K562 (cell line): Measurements from ENCODE around the gene OSBPL3. TPM values are rescaled to one million over a fixed set of nuclear protein-coding genes. Genes with fewer than 3 reads are reported as not detected.
A peak's percentile ranks its signal among the peaks of the same experiment; 100 is the strongest.

Experiments used
- BMI1 ChIP-seq: fragments of 150-350 bp; IDR thresholded peaks from 2 replicates; pipeline ENCODE4 v1.6.1; 2014; ENCODE audit warnings: low read length
- C11orf30 ChIP-seq: fragments of 450-650 bp; IDR thresholded peaks from 2 replicates; pipeline ENCODE4 v1.6.1; 2016; ENCODE audit warnings: low read depth, mild to moderate bottlenecking
- CBX1 ChIP-seq: sonication (generic); IDR thresholded peaks from 2 replicates; pipeline ENCODE4 v1.6.1; 2016; ENCODE audit warnings: antibody characterized with exemption, low read depth, mild to moderate bottlenecking
- CHD2 ChIP-seq: IDR thresholded peaks from 2 replicates; pipeline ENCODE4 v1.6.1; 2011; ENCODE audit warnings: low read depth, low read length
- COPS2 ChIP-seq: fragments of 450-650 bp; conservative IDR thresholded peaks from 2 replicates; pipeline ENCODE4 v1.6.1; 2016; ENCODE audit warnings: mild to moderate bottlenecking, moderate library complexity
- ELF1 ChIP-seq: fragments of 200-800 bp; sonication (Bioruptor generic); IDR thresholded peaks from 2 replicates; pipeline ENCODE4 v1.6.1; 2016; ENCODE audit warnings: missing genetic modification characterization, missing compliant biosample characterization
- HOXB6 ChIP-seq: fragments of 250-450 bp; sonication (Bioruptor Pico); IDR thresholded peaks from 2 replicates; pipeline ENCODE4 v1.5.1; 2022; ENCODE audit warnings: mild to moderate bottlenecking, borderline replicate concordance
- KAT2B ChIP-seq: IDR thresholded peaks from one replicate; pipeline ENCODE4 v1.6.1; 2012; ENCODE audit warnings: low read depth, mild to moderate bottlenecking, control low read depth, inconsistent platforms, low read length, moderate library complexity
- NBN ChIP-seq: fragments of 450-650 bp; IDR thresholded peaks from 2 replicates; pipeline ENCODE4 v1.6.1; 2016; ENCODE audit warnings: low read depth, mild to moderate bottlenecking
- PCBP2 ChIP-seq: fragments of 200-400 bp; formaldehyde crosslinking; IDR thresholded peaks from 2 replicates; pipeline ENCODE4 v1.6.1; 2018; ENCODE audit warnings: low read length, low read depth, mild to moderate bottlenecking, moderate library complexity; ENCODE audit not compliant: poor library complexity, severe bottlenecking
- PTTG1 ChIP-seq: fragments of 450-650 bp; IDR thresholded peaks from 2 replicates; pipeline ENCODE4 v1.6.1; 2016; ENCODE audit warnings: low read depth, mild to moderate bottlenecking, missing genetic modification characterization, missing compliant biosample characterization
- PYGO2 ChIP-seq: fragments of 450-650 bp; IDR thresholded peaks from 2 replicates; pipeline ENCODE4 v1.6.1; 2016; ENCODE audit warnings: mild to moderate bottlenecking, missing genetic modification characterization, moderate library complexity, missing compliant biosample characterization
- RHOXF2B ChIP-seq: fragments of 250-450 bp; sonication (Bioruptor Pico); conservative IDR thresholded peaks from 2 replicates; pipeline ENCODE4 v1.5.1; 2021
- RNF2 ChIP-seq: sonication (generic); IDR thresholded peaks from 2 replicates; pipeline ENCODE4 v1.6.1; 2016
- SMAD1 ChIP-seq: fragments of 150-350 bp; IDR thresholded peaks from 2 replicates; pipeline ENCODE4 v1.6.1; 2014; ENCODE audit warnings: low read length, low read depth; ENCODE audit not compliant: partially characterized antibody
- SMARCE1 ChIP-seq: fragments of 450-650 bp; IDR thresholded peaks from 2 replicates; pipeline ENCODE4 v1.7.1; 2016; ENCODE audit warnings: mild to moderate bottlenecking
- ZC3H4 ChIP-seq: sonication (generic); formaldehyde crosslinking; IDR thresholded peaks from 2 replicates; pipeline ENCODE4 v1.9.0; 2021; ENCODE audit warnings: missing genetic modification reagents, borderline replicate concordance
- ZNF445 ChIP-seq: fragments of 250-450 bp; sonication (Bioruptor Pico); IDR thresholded peaks from 2 replicates; pipeline ENCODE4 v1.4.0; 2020; ENCODE audit warnings: low read depth, mild to moderate bottlenecking, moderate library complexity
- ZNF583 ChIP-seq: fragments of 250-450 bp; sonication (Bioruptor Pico); IDR thresholded peaks from 2 replicates; pipeline ENCODE4 v1.4.0; 2020
- ZNF717 ChIP-seq: fragments of 250-450 bp; sonication (Bioruptor Pico); IDR thresholded peaks from 2 replicates; pipeline ENCODE4 v1.5.0; 2021
- ZNF830 ChIP-seq: fragments of 250-450 bp; sonication (Bioruptor Pico); IDR thresholded peaks from 2 replicates; pipeline ENCODE4 v1.5.0; 2021; ENCODE audit warnings: mild to moderate bottlenecking
- polyA plus RNA-seq, 8 experiments: library from polyadenylated mRNA; depleted of rRNA in 4 of 8; stranded (reverse) in 5 of 8; unstranded in 3 of 8; fragments of >200 nt; fragmentation: Nextera tagmentation in 2 of 8; fragmentation: Illumina TruSeq in 1 of 8; extraction: Ambion mirVana in 2 of 8; extraction: Trizol in 1 of 8; gene quantifications; 2 replicates each; pipeline versions ENCODE4 v1.2.1 to v1.2.3, GENCODE V29; 2011 to 2014; ENCODE audit warnings: inconsistent platforms in 1 of 8, missing spikeins in 1 of 8
- total RNA-seq, 7 experiments: library from RNA; depleted of rRNA in 6 of 7; stranded (reverse); fragments of >200 nt in 6 of 7; fragmentation: Illumina TruSeq in 2 of 7; extraction: Trizol in 2 of 7; gene quantifications; 2 replicates each; pipeline versions ENCODE4 v1.2.1 to v1.2.3, GENCODE V29; 2011 to 2021; ENCODE audit warnings: low replicate concordance in 1 of 7
- TF ChIP-seq, protein P1 (sequence below), 2 experiments: fragments of 450-650 bp; IDR thresholded peaks; 2 replicates each; pipeline ENCODE4 v1.6.1; 2016; ENCODE audit warnings: mild to moderate bottlenecking in 2 of 2, borderline replicate concordance in 1 of 2, low read depth in 1 of 2, moderate library complexity in 1 of 2

OSBPL3 gene
- total and polyA plus RNA-seq, 9 of the 15 experiments (the other 6 are each of a cell fraction or from before 2014, with no cell fraction given), result 4.8 to 37.2 (median 26.5) TPM

DNA sequence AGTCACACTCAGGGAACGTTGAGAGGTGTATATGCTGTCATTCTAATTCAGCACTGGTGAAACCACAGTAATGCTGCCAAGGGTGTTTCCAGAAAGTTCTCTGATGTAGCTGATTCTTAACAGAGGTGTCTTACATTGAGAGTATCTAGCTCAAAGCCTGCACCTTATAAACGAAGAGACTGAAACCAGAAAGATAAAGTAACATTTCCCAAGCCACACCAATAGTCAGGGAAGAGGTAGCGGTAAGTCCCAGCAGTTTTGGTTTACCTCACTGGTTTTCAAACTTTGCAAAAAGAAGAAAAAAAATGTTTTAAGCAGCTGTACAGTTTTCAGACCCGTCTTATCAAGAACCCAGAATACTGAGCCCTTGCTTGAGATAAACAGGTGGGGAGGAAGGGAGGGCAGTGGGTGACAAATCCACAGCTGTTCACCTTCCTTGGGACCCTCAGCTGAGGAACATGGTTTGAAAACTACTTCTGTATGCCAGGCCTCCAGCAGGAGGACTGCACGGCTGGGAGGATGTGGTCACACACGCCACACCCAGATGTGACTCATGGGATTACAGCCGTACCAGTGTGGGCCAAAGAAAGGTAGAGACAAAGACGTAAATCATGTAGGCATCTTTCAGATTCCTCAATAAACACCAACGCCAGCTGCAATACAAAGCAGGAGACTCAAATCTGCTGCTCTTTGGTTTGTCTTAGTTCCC, 158.8 kb downstream of the OSBPL3 start (continued):
- no peak for TF ChIP-seq BMI1
- TF ChIP-seq CBX1, result no peak
- TF ChIP-seq SMAD1, result no peak
- TF ChIP-seq CHD2, result no peak
- TF ChIP-seq ZNF445, result no peak
- TF ChIP-seq ELF1 (tag), result no peak
- TF ChIP-seq ZNF583 (CRISPR knock-in tag), result no peak
- 0 out of 2 replicates have a peak, but pooled peaks have one; percentile 34 for TF ChIP-seq PYGO2
- no peak for TF ChIP-seq ZNF830 (CRISPR knock-in tag)
- no peak for TF ChIP-seq COPS2
- no peak for TF ChIP-seq PCBP2
- no peak for TF ChIP-seq ZNF717 (CRISPR knock-in tag)
- TF ChIP-seq SMARCE1, result peak; percentile 92
- no peak for TF ChIP-seq ZC3H4 (CRISPR knock-in tag)
- no peak for TF ChIP-seq KAT2B
- no peak for TF ChIP-seq RNF2
- TF ChIP-seq RHOXF2B (CRISPR knock-in tag), result no peak
- TF ChIP-seq HOXB6 (CRISPR knock-in tag), result no peak
- TF ChIP-seq NBN, result no peak
- 0 out of 2 replicates have a peak, but pooled peaks have one; percentile 6 for TF ChIP-seq C11orf30
- TF ChIP-seq, protein P1, sequence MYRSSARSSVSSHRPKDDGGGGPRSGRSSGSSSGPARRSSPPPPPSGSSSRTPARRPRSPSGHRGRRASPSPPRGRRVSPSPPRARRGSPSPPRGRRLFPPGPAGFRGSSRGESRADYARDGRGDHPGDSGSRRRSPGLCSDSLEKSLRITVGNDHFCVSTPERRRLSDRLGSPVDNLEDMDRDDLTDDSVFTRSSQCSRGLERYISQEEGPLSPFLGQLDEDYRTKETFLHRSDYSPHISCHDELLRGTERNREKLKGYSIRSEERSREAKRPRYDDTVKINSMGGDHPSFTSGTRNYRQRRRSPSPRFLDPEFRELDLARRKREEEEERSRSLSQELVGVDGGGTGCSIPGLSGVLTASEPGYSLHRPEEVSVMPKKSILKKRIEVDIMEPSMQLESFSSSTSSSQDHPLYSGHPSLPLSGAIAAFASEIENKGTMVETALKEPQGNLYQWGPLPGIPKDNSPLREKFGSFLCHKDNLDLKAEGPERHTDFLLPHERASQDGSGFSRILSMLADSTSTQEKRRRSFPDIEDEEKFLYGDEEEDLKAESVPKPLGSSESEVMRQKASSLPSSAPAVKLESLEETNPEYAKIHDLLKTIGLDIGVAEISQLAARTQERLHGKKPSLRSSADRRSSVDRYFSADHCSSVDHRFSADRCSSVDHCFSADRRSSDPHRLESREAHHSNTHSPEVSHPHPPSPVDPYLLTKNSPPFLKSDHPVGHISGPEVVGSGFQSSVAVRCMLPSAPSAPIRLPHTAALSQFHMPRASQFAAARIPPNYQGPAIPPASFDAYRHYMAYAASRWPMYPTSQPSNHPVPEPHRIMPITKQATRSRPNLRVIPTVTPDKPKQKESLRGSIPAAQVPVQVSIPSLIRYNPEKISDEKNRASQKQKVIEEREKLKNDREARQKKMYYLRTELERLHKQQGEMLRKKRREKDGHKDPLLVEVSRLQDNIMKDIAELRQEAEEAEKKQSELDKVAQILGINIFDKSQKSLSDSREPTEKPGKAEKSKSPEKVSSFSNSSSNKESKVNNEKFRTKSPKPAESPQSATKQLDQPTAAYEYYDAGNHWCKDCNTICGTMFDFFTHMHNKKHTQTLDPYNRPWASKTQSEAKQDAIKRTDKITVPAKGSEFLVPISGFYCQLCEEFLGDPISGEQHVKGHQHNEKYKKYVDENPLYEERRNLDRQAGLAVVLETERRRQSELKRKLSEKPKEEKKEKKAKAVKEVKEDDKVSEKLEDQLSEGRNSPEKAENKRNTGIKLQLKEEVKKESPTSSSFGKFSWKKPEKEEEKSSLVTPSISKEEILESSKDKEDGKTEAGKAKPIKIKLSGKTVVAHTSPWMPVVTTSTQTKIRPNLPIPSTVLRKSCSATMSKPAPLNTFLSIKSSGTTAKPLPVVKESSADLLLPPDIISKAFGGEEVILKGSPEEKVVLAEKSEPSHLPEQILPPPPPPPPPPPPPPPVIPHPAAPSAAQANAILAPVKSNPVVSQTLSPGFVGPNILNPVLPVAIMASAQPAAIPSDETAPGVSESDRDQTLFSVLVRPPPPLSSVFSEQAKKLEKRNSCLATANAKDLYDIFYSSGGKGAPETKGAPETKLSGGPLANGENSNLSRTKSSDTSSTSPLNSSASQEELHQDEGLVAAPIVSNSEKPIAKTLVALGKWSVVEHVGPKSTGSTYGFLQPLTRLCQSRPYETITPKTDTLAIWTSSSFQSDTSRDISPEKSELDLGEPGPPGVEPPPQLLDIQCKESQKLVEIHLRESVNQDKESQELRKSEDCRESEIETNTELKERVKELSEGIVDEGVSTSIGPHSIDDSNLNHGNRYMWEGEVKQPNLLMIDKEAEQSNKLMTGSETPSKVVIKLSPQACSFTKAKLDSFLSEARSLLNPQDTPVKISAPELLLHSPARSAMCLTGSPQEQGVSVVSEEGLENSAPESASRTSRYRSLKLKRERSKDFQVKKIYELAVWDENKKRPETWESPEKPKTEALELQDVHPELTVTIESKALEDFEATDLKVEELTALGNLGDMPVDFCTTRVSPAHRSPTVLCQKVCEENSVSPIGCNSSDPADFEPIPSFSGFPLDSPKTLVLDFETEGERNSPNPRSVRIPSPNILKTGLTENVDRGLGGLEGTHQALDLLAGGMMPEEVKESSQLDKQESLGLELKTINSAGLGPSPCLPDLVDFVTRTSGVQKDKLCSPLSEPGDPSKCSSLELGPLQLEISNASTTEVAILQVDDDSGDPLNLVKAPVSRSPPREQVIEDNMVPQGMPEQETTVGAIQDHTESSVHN (IDR thresholded peaks at IDR 0.05; ENCODE audit: borderline replicate concordance in 1 of 2, low read depth in 1 of 2), result peak in 1 of 2 experiments; percentile 78; a peak in 2 of 4 replicates
- TF ChIP-seq PTTG1 (tag), result no peak
